Neural cell (in vitro differentiated cells): ENCODE measurements around the gene MAP3K20.

Experiments used
- EZH2 ChIP-seq: fragments of 200-600, 300-800 bp; shearing (Covaris generic), sonication (generic); IDR thresholded peaks from 2 replicates; pipeline ENCODE4 v1.6.1; 2014; ENCODE audit warnings: antibody characterized with exemption, low read length, borderline replicate concordance, mild to moderate bottlenecking; ENCODE audit not compliant: insufficient read depth, poor library complexity, severe bottlenecking
- MXI1 ChIP-seq: fragments of 450-650 bp; conservative IDR thresholded peaks from 2 replicates; pipeline ENCODE4 v1.6.1; 2014; ENCODE audit warnings: antibody characterized with exemption, mild to moderate bottlenecking; ENCODE audit not compliant: poor library complexity, severe bottlenecking
- TF ChIP-seq, protein P1 (sequence below): fragments of 450-650 bp; IDR thresholded peaks from 2 replicates; pipeline ENCODE4 v1.5.1; 2014; ENCODE audit warnings: antibody characterized with exemption, mild to moderate bottlenecking, moderate library complexity; ENCODE audit not compliant: poor library complexity, severe bottlenecking

DNA sequence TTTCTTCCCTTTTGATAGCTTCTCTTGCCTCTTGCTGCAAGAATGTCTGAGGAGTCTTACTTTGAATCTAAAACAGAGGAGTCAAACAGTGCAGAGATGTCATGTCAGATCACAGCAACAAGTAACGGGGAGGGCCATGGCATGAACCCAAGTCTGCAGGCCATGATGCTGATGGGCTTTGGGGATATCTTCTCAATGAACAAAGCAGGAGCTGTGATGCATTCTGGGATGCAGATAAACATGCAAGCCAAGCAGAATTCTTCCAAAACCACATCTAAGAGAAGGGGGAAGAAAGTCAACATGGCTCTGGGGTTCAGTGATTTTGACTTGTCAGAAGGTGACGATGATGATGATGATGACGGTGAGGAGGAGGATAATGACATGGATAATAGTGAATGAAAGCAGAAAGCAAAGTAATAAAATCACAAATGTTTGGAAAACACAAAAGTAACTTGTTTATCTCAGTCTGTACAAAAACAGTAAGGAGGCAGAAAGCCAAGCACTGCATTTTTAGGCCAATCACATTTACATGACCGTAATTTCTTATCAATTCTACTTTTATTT lies 145.6 kb downstream of the MAP3K20 start:
- TF ChIP-seq, protein P1, sequence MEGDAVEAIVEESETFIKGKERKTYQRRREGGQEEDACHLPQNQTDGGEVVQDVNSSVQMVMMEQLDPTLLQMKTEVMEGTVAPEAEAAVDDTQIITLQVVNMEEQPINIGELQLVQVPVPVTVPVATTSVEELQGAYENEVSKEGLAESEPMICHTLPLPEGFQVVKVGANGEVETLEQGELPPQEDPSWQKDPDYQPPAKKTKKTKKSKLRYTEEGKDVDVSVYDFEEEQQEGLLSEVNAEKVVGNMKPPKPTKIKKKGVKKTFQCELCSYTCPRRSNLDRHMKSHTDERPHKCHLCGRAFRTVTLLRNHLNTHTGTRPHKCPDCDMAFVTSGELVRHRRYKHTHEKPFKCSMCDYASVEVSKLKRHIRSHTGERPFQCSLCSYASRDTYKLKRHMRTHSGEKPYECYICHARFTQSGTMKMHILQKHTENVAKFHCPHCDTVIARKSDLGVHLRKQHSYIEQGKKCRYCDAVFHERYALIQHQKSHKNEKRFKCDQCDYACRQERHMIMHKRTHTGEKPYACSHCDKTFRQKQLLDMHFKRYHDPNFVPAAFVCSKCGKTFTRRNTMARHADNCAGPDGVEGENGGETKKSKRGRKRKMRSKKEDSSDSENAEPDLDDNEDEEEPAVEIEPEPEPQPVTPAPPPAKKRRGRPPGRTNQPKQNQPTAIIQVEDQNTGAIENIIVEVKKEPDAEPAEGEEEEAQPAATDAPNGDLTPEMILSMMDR = no peak
- TF ChIP-seq MXI1 = no peak
- TF ChIP-seq EZH2 = no peak
